Lower leg skin (tissue), 4 donors: ENCODE measurements around the gene TPRA1. TPM values are rescaled to one million over a fixed set of nuclear protein-coding genes. Genes with fewer than 3 reads are reported as not detected.

Source experiments
- DNase-seq, 2 donors: peaks; one replicate each; pipeline ENCODE4 v3.0.0-alpha.2; 2019; ENCODE audit warnings: low spot score in 2 of 2
- H3K4me3 ChIP-seq: fragments of 200-600 bp; sonication (generic); 2 replicates; pipeline ENCODE4 v1.5.1; 2017; ENCODE audit warnings: mild to moderate bottlenecking, low read depth; ENCODE audit not compliant: poor library complexity, severe bottlenecking
- CTCF ChIP-seq, 3 donors: fragments of 450-650 bp; IDR thresholded peaks; one replicate each; pipeline ENCODE4 v1.5.1; 2016; ENCODE audit warnings: antibody characterized with exemption in 3 of 3, mild to moderate bottlenecking in 3 of 3, moderate library complexity in 2 of 3
- POLR2A ChIP-seq, 2 donors: fragments of 450-650 bp; IDR thresholded peaks; one replicate each; pipeline ENCODE4 v1.6.1; 2016 to 2017; ENCODE audit warnings: antibody characterized with exemption in 2 of 2, mild to moderate bottlenecking in 1 of 2, moderate library complexity in 1 of 2
- WGBS, 2 donors: methylation state at CpG; one replicate each; pipeline ENCODE4 v1.1.5; 2018; 5-methylcytosine and 5-hydroxymethylcytosine counted together
- intact Hi-C: fragments of 100-400 bp; cut with DNase I; formaldehyde crosslinking; loops from one replicate; pipeline ENCODE4 v1.15.0; 2023; ENCODE audit warnings: low total_unique reads
- total RNA-seq, 4 donors: library from RNA; depleted of rRNA; stranded (reverse); fragments of >200 nt; gene quantifications; one replicate each; pipeline ENCODE4 v1.1.0, GENCODE V29; 2016

The TPRA1 gene
- total RNA-seq, 4 donors from 2014 or later: 57.3 to 87.5 (median 82.4) TPM

GRCh38 chr3:127570520-127570919 is 20.0 kb downstream of the TPRA1 start:
- no peak for TF ChIP-seq POLR2A (IDR thresholded peaks at IDR 0.05)
- no peak for TF ChIP-seq CTCF (IDR thresholded peaks at IDR 0.05)
- H3K4me3 ChIP-seq: no peak overlapping the region
- DNase-seq: no peak
- 96% methylated on average over 7 of the region's 7 CpGs for WGBS, 2 donors
- intact Hi-C loops: loop anchor here (10.0 kb wide), 2 partner anchors 104 to 404 kb away; partner anchors contain the start of gene ABTB1

GRCh38 chr3:127569160-127569559 is 21.4 kb downstream of the TPRA1 start:
- TF ChIP-seq CTCF (IDR thresholded peaks at IDR 0.05) (no peak), POLR2A (IDR thresholded peaks at IDR 0.05) (no peak)

GRCh38 chr3:127568586-127568985 is 21.9 kb downstream of the TPRA1 start:
- intact Hi-C loops: no loop called here
- H3K4me3 ChIP-seq: no peak overlapping the region
- no peak for TF ChIP-seq POLR2A (IDR thresholded peaks at IDR 0.05)
- no peak for DNase-seq
- WGBS, 2 donors: 76 to 82% methylated on average over 7 to 9 of the region's 9 CpGs

More at GRCh38 chr3:127569160-127569559, 21.4 kb downstream of the TPRA1 start:
- no peak for DNase-seq
- no peak overlapping the region for H3K4me3 ChIP-seq
- WGBS, 2 donors: 86 to 89% methylated on average over 1 of the region's 1 CpG
- intact Hi-C loops: no loop called here

- intact Hi-C loops: no loop called here
- no peak for TF ChIP-seq CTCF (IDR thresholded peaks at IDR 0.05)
- 41 to 51% methylated on average over 9 of the region's 9 CpGs for WGBS, 2 donors
- no peak for DNase-seq
- no peak overlapping the region for H3K4me3 ChIP-seq
Measured at GRCh38 chr3:127566833-127567232, 23.7 kb downstream of the TPRA1 start.

GRCh38 chr3:127565711-127566110 is 24.8 kb downstream of the TPRA1 start:
- no peak for DNase-seq
- TF ChIP-seq POLR2A (IDR thresholded peaks at IDR 0.05) (no peak), CTCF (IDR thresholded peaks at IDR 0.05) (no peak)
- no peak overlapping the region for H3K4me3 ChIP-seq
- intact Hi-C loops: no loop called here
- WGBS, 2 donors: 34 to 55% methylated on average over 7 of the region's 7 CpGs

GRCh38 chr3:127560051-127560787 is 30.3 kb downstream of the TPRA1 start:
- no peak overlapping the region for H3K4me3 ChIP-seq
- no peak for DNase-seq
- 64 to 72% methylated on average over 3 of the region's 3 CpGs for WGBS, 2 donors
- TF ChIP-seq POLR2A (IDR thresholded peaks at IDR 0.05) (no peak), CTCF (IDR thresholded peaks at IDR 0.05) (no peak)
- intact Hi-C loops: no loop called here
